ENCODE results near the gene PICK1. TPM values are rescaled to one million over a fixed set of nuclear protein-coding genes. Genes with fewer than 3 reads are reported as not detected.

The PICK1 gene
- total RNA-seq, 1 experiment from 2014 or later = 45.5 TPM

- H3K27ac ChIP-seq (ENCODE audit: low read length) = no peak overlapping the region
- CTCF ChIA-PET = no interaction called here
Observed at GRCh38 chr22:38032681-38033521, 24.3 kb upstream of the PICK1 start.

GRCh38 chr22:38033522-38034277 is 23.5 kb upstream of the PICK1 start:
- Histone ChIP-seq H3K4me1 (ENCODE audit: insufficient read depth, low read length) (peaks cover 14% of the 10 kb centered on the region), H3K79me2 (ENCODE audit: low read length) (no peaks in the 10 kb centered on the region), H3K9ac (ENCODE audit: low read length) (no peak overlapping the region), H3K9me2 (replicated peaks; ENCODE audit: low read length) (no peaks in the 10 kb centered on the region), H2AFZ (ENCODE audit: low read length) (peak overlapping the region; percentile 62), H3K27ac (ENCODE audit: low read length) (peak overlapping the region; percentile 74), H3F3A (ENCODE audit: low read length, unreplicated experiment) (no peaks in the 10 kb centered on the region), H3K4me3 (ENCODE audit: low read length) (no peak overlapping the region), H4K20me1 (ENCODE audit: low read length) (no peaks in the 10 kb centered on the region), H3K4me2 (ENCODE audit: low read length) (peak overlapping the region; percentile 35), H3K9me3 (ENCODE audit: low read length) (no peaks in the 10 kb centered on the region), H3K36me3 (ENCODE audit: low read depth, low read length) (no peaks in the 10 kb centered on the region), H3K27me3 (ENCODE audit: low read length) (no peaks in the 10 kb centered on the region)
- POLR2A ChIA-PET (ENCODE audit: unreplicated experiment) = interaction anchor here (0.6 kb wide), 1 partner anchor 90 kb away, joined by 4 read pairs; no protein-coding TSS in a partner anchor
- DNase-seq (no peak), ATAC-seq (no peak)
- CTCF ChIA-PET = no interaction called here
- no TSS peak for BruUV-seq (replicated peaks)
- intact Hi-C loops (cut with micrococcal nuclease) = no loop called here
- TF ChIP-seq EZH2phosphoT487 (IDR thresholded peaks at IDR 0.05; ENCODE audit: borderline replicate concordance, low read length) (no peak), EZH2 (IDR thresholded peaks at IDR 0.05; ENCODE audit: low read length, unreplicated experiment) (no peak), CTCF (conservative IDR thresholded peaks at IDR 0.05; ENCODE audit: low read depth, low read length) (no peak)

More at GRCh38 chr22:38032681-38033521, 24.3 kb upstream of the PICK1 start:
- H2AFZ ChIP-seq (ENCODE audit: low read length) = no peak overlapping the region
- no peaks in the 10 kb centered on the region for H3K27me3 ChIP-seq (ENCODE audit: low read length)
- no peak overlapping the region for H3K4me3 ChIP-seq (ENCODE audit: low read length)
- H3K9me3 ChIP-seq (ENCODE audit: low read length) = no peaks in the 10 kb centered on the region
- H3K36me3 ChIP-seq (ENCODE audit: low read depth, low read length) = no peaks in the 10 kb centered on the region
- no peaks in the 10 kb centered on the region for H3K79me2 ChIP-seq (ENCODE audit: low read length)
- POLR2A ChIA-PET (ENCODE audit: unreplicated experiment) = no interaction called here
- H3K4me1 ChIP-seq (ENCODE audit: insufficient read depth, low read length) = peaks cover 14% of the 10 kb centered on the region
- BruUV-seq (replicated peaks) = no TSS peak
- H3F3A ChIP-seq (ENCODE audit: low read length, unreplicated experiment) = no peaks in the 10 kb centered on the region
- intact Hi-C loops (cut with micrococcal nuclease) = no loop called here
- H3K4me2 ChIP-seq (ENCODE audit: low read length) = no peak overlapping the region
- H3K9me2 ChIP-seq (replicated peaks; ENCODE audit: low read length) = no peaks in the 10 kb centered on the region
- no peaks in the 10 kb centered on the region for H4K20me1 ChIP-seq (ENCODE audit: low read length)
- ATAC-seq (no peak), DNase-seq (no peak)
- TF ChIP-seq EZH2 (IDR thresholded peaks at IDR 0.05; ENCODE audit: low read length, unreplicated experiment) (no peak), EZH2phosphoT487 (IDR thresholded peaks at IDR 0.05; ENCODE audit: borderline replicate concordance, low read length) (no peak), CTCF (conservative IDR thresholded peaks at IDR 0.05; ENCODE audit: low read depth, low read length) (no peak)
- no peak overlapping the region for H3K9ac ChIP-seq (ENCODE audit: low read length)

Data from PC-3 (cell line).